Measurements from ENCODE around the gene CENPP.

CENPP gene

GRCh38 chr9:92300936-92301335 lies 24.8 kb upstream of the CENPP start:
- DNase-seq (ENCODE audit: extremely low read depth, insufficient read length), result no peak
- Histone ChIP-seq H3K27me3 (replicated peaks; ENCODE audit: control insufficient read depth, insufficient read depth, low read length) (no peaks in the 10 kb centered on the region), H3K4me3 (replicated peaks; ENCODE audit: low read depth, low read length) (no peak overlapping the region), H3K36me3 (ENCODE audit: control insufficient read depth, insufficient read depth, low read length) (peaks cover 10% of the 10 kb centered on the region)
- no peak for TF ChIP-seq CTCF (IDR thresholded peaks at IDR 0.05; ENCODE audit: insufficient read depth, low read length, poor library complexity, severe bottlenecking)

- Histone ChIP-seq H3K36me3 (ENCODE audit: control insufficient read depth, insufficient read depth, low read length) (peaks cover 12% of the 10 kb centered on the region), H3K27me3 (replicated peaks; ENCODE audit: control insufficient read depth, insufficient read depth, low read length) (no peaks in the 10 kb centered on the region)
- TF ChIP-seq CTCF (IDR thresholded peaks at IDR 0.05; ENCODE audit: insufficient read depth, low read length, poor library complexity, severe bottlenecking), result no peak
These were observed 16.9 kb upstream of the CENPP start for GRCh38 chr9:92308893-92309292.

GRCh38 chr9:92310562-92310961 lies 15.2 kb upstream of the CENPP start:
- H3K36me3 ChIP-seq (ENCODE audit: control insufficient read depth, insufficient read depth, low read length), result peaks cover 11% of the 10 kb centered on the region

More at GRCh38 chr9:92308893-92309292, 16.9 kb upstream of the CENPP start:
- DNase-seq (ENCODE audit: extremely low read depth, insufficient read length), result no peak
- no peak overlapping the region for H3K4me3 ChIP-seq (replicated peaks; ENCODE audit: low read depth, low read length)

GRCh38 chr9:92312887-92313623 lies 12.7 kb upstream of the CENPP start:
- TF ChIP-seq CTCF (IDR thresholded peaks at IDR 0.05; ENCODE audit: insufficient read depth, low read length, poor library complexity, severe bottlenecking), result no peak
- H3K36me3 ChIP-seq (ENCODE audit: control insufficient read depth, insufficient read depth, low read length), result peaks cover 20% of the 10 kb centered on the region
- DNase-seq (ENCODE audit: extremely low read depth, insufficient read length), result no peak
- no peak overlapping the region for H3K4me3 ChIP-seq (replicated peaks; ENCODE audit: low read depth, low read length)
- H3K27me3 ChIP-seq (replicated peaks; ENCODE audit: control insufficient read depth, insufficient read depth, low read length), result no peaks in the 10 kb centered on the region

More at GRCh38 chr9:92310562-92310961, 15.2 kb upstream of the CENPP start:
- H3K27me3 ChIP-seq (replicated peaks; ENCODE audit: control insufficient read depth, insufficient read depth, low read length), result no peaks in the 10 kb centered on the region
- DNase-seq (ENCODE audit: extremely low read depth, insufficient read length), result no peak
- H3K4me3 ChIP-seq (replicated peaks; ENCODE audit: low read depth, low read length), result no peak overlapping the region
- TF ChIP-seq CTCF (IDR thresholded peaks at IDR 0.05; ENCODE audit: insufficient read depth, low read length, poor library complexity, severe bottlenecking), result no peak

- peaks cover 18% of the 10 kb centered on the region for H3K36me3 ChIP-seq (ENCODE audit: control insufficient read depth, insufficient read depth, low read length)
These were observed 12.1 kb upstream of the CENPP start for GRCh38 chr9:92313624-92314012.

More at GRCh38 chr9:92313624-92314012, 12.1 kb upstream of the CENPP start:
- no peak for TF ChIP-seq CTCF (IDR thresholded peaks at IDR 0.05; ENCODE audit: insufficient read depth, low read length, poor library complexity, severe bottlenecking)
- DNase-seq (ENCODE audit: extremely low read depth, insufficient read length), result no peak
- Histone ChIP-seq H3K4me3 (replicated peaks; ENCODE audit: low read depth, low read length) (no peak overlapping the region), H3K27me3 (replicated peaks; ENCODE audit: control insufficient read depth, insufficient read depth, low read length) (no peaks in the 10 kb centered on the region)
